Measurements from ENCODE around the gene TTC31.
A peak's percentile ranks its signal among the peaks of the same experiment; 100 is the strongest.

TTC31 gene

GRCh38 chr2:74482801-74483674 is at the start of gene TTC31, which contains the start of gene CCDC142:
TSS of gene TTC31 (plus strand) at chr2:74483081. CDS start at chr2:74483096, 15 bp downstream.
TSS of gene CCDC142 (minus strand) at chr2:74482998. CDS start at chr2:74482837, 161 bp downstream.
- peak within 1 kb of the TSS; percentile 98 for H3K27ac ChIP-seq (ENCODE audit: low read length)
- peak within 1 kb of the TSS; percentile 96 for H3K9ac ChIP-seq (ENCODE audit: low read depth, low read length)
- no peaks in the 10 kb centered on the region; the same call in 1 of the 2 replicates for H3K4me1 ChIP-seq (ENCODE audit: insufficient read depth, low read length)
- H3K4me3 ChIP-seq (ENCODE audit: low read length), result peak within 1 kb of the TSS; percentile 97
- peaks cover 26% of the 10 kb centered on the region for H3K36me3 ChIP-seq (ENCODE audit: insufficient read depth, low read depth, low read length)
- H3K27me3 ChIP-seq (ENCODE audit: insufficient read depth, low read length), result no peaks in the 10 kb centered on the region
- no peaks in the 10 kb centered on the region for H3K9me3 ChIP-seq (ENCODE audit: insufficient read depth, low read depth, low read length)

GRCh38 chr2:74436111-74436805 is 46.6 kb upstream of the TTC31 start:
- H3K9ac ChIP-seq (ENCODE audit: low read depth, low read length), result no peak overlapping the region
- H3K27me3 ChIP-seq (ENCODE audit: insufficient read depth, low read length), result peaks cover 2% of the 10 kb centered on the region; the same call in 1 of the 2 replicates
- H3K9me3 ChIP-seq (ENCODE audit: insufficient read depth, low read depth, low read length), result no peaks in the 10 kb centered on the region
- 0 out of 2 replicates have a peak overlapping the region, but pooled peaks have one; percentile 5 for H3K4me3 ChIP-seq (ENCODE audit: low read length)
- no peak overlapping the region for H3K27ac ChIP-seq (ENCODE audit: low read length)
- peaks cover 32% of the 10 kb centered on the region for H3K4me1 ChIP-seq (ENCODE audit: insufficient read depth, low read length)
- peaks cover 20% of the 10 kb centered on the region for H3K36me3 ChIP-seq (ENCODE audit: insufficient read depth, low read depth, low read length)

GRCh38 chr2:74436848-74437695 is 45.8 kb upstream of the TTC31 start:
- H3K27me3 ChIP-seq (ENCODE audit: insufficient read depth, low read length), result peaks cover 10% of the 10 kb centered on the region; the same call in 1 of the 2 replicates
- no peak overlapping the region for H3K27ac ChIP-seq (ENCODE audit: low read length)
- H3K9ac ChIP-seq (ENCODE audit: low read depth, low read length), result no peak overlapping the region
- H3K9me3 ChIP-seq (ENCODE audit: insufficient read depth, low read depth, low read length), result no peaks in the 10 kb centered on the region
- peak overlapping the region; percentile 5; the same call in 1 of the 2 replicates for H3K4me3 ChIP-seq (ENCODE audit: low read length)
- H3K36me3 ChIP-seq (ENCODE audit: insufficient read depth, low read depth, low read length), result peaks cover 12% of the 10 kb centered on the region
- H3K4me1 ChIP-seq (ENCODE audit: insufficient read depth, low read length), result peaks cover 32% of the 10 kb centered on the region

GRCh38 chr2:74438248-74438647 is 44.6 kb upstream of the TTC31 start:
- no peak overlapping the region for H3K9ac ChIP-seq (ENCODE audit: low read depth, low read length)
- H3K9me3 ChIP-seq (ENCODE audit: insufficient read depth, low read depth, low read length), result no peaks in the 10 kb centered on the region
- H3K4me3 ChIP-seq (ENCODE audit: low read length), result peak overlapping the region; percentile 7; the same call in 1 of the 2 replicates
- H3K27ac ChIP-seq (ENCODE audit: low read length), result no peak overlapping the region
- peaks cover 32% of the 10 kb centered on the region for H3K4me1 ChIP-seq (ENCODE audit: insufficient read depth, low read length)
- peaks cover 6% of the 10 kb centered on the region; the same call in 1 of the 2 replicates for H3K36me3 ChIP-seq (ENCODE audit: insufficient read depth, low read depth, low read length)
- H3K27me3 ChIP-seq (ENCODE audit: insufficient read depth, low read length), result peaks cover 15% of the 10 kb centered on the region; the same call in 1 of the 2 replicates

- Histone ChIP-seq H3K27me3 (ENCODE audit: insufficient read depth, low read length) (peaks cover 20% of the 10 kb centered on the region; the same call in 1 of the 2 replicates), H3K9ac (ENCODE audit: low read depth, low read length) (peak overlapping the region; percentile 92; the same call in 1 of the 2 replicates), H3K4me3 (ENCODE audit: low read length) (peak overlapping the region; percentile 94), H3K36me3 (ENCODE audit: insufficient read depth, low read depth, low read length) (peaks cover 6% of the 10 kb centered on the region; the same call in 1 of the 2 replicates), H3K4me1 (ENCODE audit: insufficient read depth, low read length) (peaks cover 32% of the 10 kb centered on the region), H3K27ac (ENCODE audit: low read length) (no peak overlapping the region), H3K9me3 (ENCODE audit: insufficient read depth, low read depth, low read length) (no peaks in the 10 kb centered on the region)
These were observed 43.5 kb upstream of the TTC31 start for GRCh38 chr2:74439373-74439772.

- Histone ChIP-seq H3K9ac (ENCODE audit: low read depth, low read length) (peak overlapping the region; percentile 92), H3K27me3 (ENCODE audit: insufficient read depth, low read length) (peaks cover 24% of the 10 kb centered on the region; the same call in 1 of the 2 replicates), H3K4me1 (ENCODE audit: insufficient read depth, low read length) (peaks cover 32% of the 10 kb centered on the region), H3K9me3 (ENCODE audit: insufficient read depth, low read depth, low read length) (no peaks in the 10 kb centered on the region), H3K36me3 (ENCODE audit: insufficient read depth, low read depth, low read length) (peaks cover 6% of the 10 kb centered on the region; the same call in 1 of the 2 replicates), H3K27ac (ENCODE audit: low read length) (peak overlapping the region; percentile 67), H3K4me3 (ENCODE audit: low read length) (peak overlapping the region; percentile 94)
These were observed 43.0 kb upstream of the TTC31 start for GRCh38 chr2:74439803-74440377.

- Histone ChIP-seq H3K4me3 (ENCODE audit: low read length) (peak overlapping the region; percentile 94), H3K27ac (ENCODE audit: low read length) (peak overlapping the region; percentile 67)
These were observed 42.3 kb upstream of the TTC31 start for GRCh38 chr2:74440378-74441169.

GRCh38 chr2:74441170-74441689 is 41.7 kb upstream of the TTC31 start:
- Histone ChIP-seq H3K4me3 (ENCODE audit: low read length) (peak overlapping the region; percentile 94), H3K27ac (ENCODE audit: low read length) (peak overlapping the region; percentile 67), H3K36me3 (ENCODE audit: insufficient read depth, low read depth, low read length) (peaks cover 6% of the 10 kb centered on the region; the same call in 1 of the 2 replicates), H3K9me3 (ENCODE audit: insufficient read depth, low read depth, low read length) (no peaks in the 10 kb centered on the region), H3K4me1 (ENCODE audit: insufficient read depth, low read length) (peaks cover 32% of the 10 kb centered on the region), H3K27me3 (ENCODE audit: insufficient read depth, low read length) (peaks cover 24% of the 10 kb centered on the region; the same call in 1 of the 2 replicates), H3K9ac (ENCODE audit: low read depth, low read length) (peak overlapping the region; percentile 92)

More at GRCh38 chr2:74440378-74441169, 42.3 kb upstream of the TTC31 start:
- Histone ChIP-seq H3K27me3 (ENCODE audit: insufficient read depth, low read length) (peaks cover 24% of the 10 kb centered on the region; the same call in 1 of the 2 replicates), H3K9me3 (ENCODE audit: insufficient read depth, low read depth, low read length) (no peaks in the 10 kb centered on the region), H3K36me3 (ENCODE audit: insufficient read depth, low read depth, low read length) (peaks cover 6% of the 10 kb centered on the region; the same call in 1 of the 2 replicates), H3K4me1 (ENCODE audit: insufficient read depth, low read length) (peaks cover 32% of the 10 kb centered on the region), H3K9ac (ENCODE audit: low read depth, low read length) (peak overlapping the region; percentile 92)

- Histone ChIP-seq H3K4me3 (ENCODE audit: low read length) (peak within 1 kb of the TSS; percentile 94), H3K27ac (ENCODE audit: low read length) (peak within 1 kb of the TSS; percentile 67), H3K4me1 (ENCODE audit: insufficient read depth, low read length) (peaks cover 29% of the 10 kb centered on the region)
These were observed 41.0 kb upstream of the TTC31 start, which contains the start of gene RTKN for GRCh38 chr2:74441690-74442482. TSS of gene RTKN (minus strand) at chr2:74441937. CDS start at chr2:74441816, 121 bp downstream.

More at GRCh38 chr2:74441690-74442482, 41.0 kb upstream of the TTC31 start, which contains the start of gene RTKN:
- Histone ChIP-seq H3K9me3 (ENCODE audit: insufficient read depth, low read depth, low read length) (no peaks in the 10 kb centered on the region), H3K27me3 (ENCODE audit: insufficient read depth, low read length) (peaks cover 24% of the 10 kb centered on the region; the same call in 1 of the 2 replicates), H3K36me3 (ENCODE audit: insufficient read depth, low read depth, low read length) (peaks cover 6% of the 10 kb centered on the region; the same call in 1 of the 2 replicates), H3K9ac (ENCODE audit: low read depth, low read length) (peak within 1 kb of the TSS; percentile 92)
